Stimulated activated CD4-positive, alpha-beta T cell treated with anti-CD3 and anti-CD28 coated beads, Interleukin-1b, Interleukin-23, amount 100 ng/mL, for 24 hours (primary cell): Measurements from ENCODE around the gene PLEKHA5.
"Not testable (repeated sequence)": the region's sequence is repeated elsewhere in the genome, so short reads cannot be mapped to it uniquely, and the experiment has no call there.

Experiments
- DNase-seq, 4 experiments: peaks; one replicate each; pipeline ENCODE4 v3.0.0-alpha.2; 2020; ENCODE audit warnings: low read depth in 4 of 4, low spot score in 1 of 4

Gene PLEKHA5

GRCh38 chr12:19398376-19399363, 269.1 kb downstream of the PLEKHA5 start:
- no peak for DNase-seq

- DNase-seq = not testable (repeated sequence)
Observed at GRCh38 chr12:19400649-19401285, 271.2 kb downstream of the PLEKHA5 start.

- no peak for DNase-seq
Observed at GRCh38 chr12:19402211-19402610, 272.7 kb downstream of the PLEKHA5 start.

- DNase-seq = no peak
Observed at GRCh38 chr12:19402743-19403431, 273.4 kb downstream of the PLEKHA5 start.

- no peak for DNase-seq
Observed at GRCh38 chr12:19404242-19404880, 274.8 kb downstream of the PLEKHA5 start.

GRCh38 chr12:19409376-19409775, 279.8 kb downstream of the PLEKHA5 start:
- DNase-seq = no peak

- no peak for DNase-seq
Observed at GRCh38 chr12:19410211-19410610, 280.7 kb downstream of the PLEKHA5 start.

GRCh38 chr12:19410629-19411185, 281.2 kb downstream of the PLEKHA5 start:
- DNase-seq = no peak

- no peak for DNase-seq
Observed at GRCh38 chr12:19411234-19412204, 282.0 kb downstream of the PLEKHA5 start.

- no peak for DNase-seq
Observed at GRCh38 chr12:19412844-19413243, 283.3 kb downstream of the PLEKHA5 start.

GRCh38 chr12:19413582-19413981, 284.0 kb downstream of the PLEKHA5 start:
- not testable (repeated sequence) for DNase-seq

- DNase-seq = no peak
Observed at GRCh38 chr12:19415563-19415962, 286.0 kb downstream of the PLEKHA5 start.

- DNase-seq = no peak
Observed at GRCh38 chr12:19419086-19419485, 289.6 kb downstream of the PLEKHA5 start.

- no peak for DNase-seq
Observed at GRCh38 chr12:19421503-19422282, 292.2 kb downstream of the PLEKHA5 start.

- DNase-seq = no peak
Observed at GRCh38 chr12:19423166-19423930, 293.8 kb downstream of the PLEKHA5 start.
